Stomach (tissue), 4 donors: ENCODE data around the gene CEACAM4.

Source experiments
- CTCF ChIP-seq, 7 experiments: fragments of 450-650 bp in 4 of 7; fragments of 200-600 bp in 3 of 7; sonication (generic) in 3 of 7; IDR thresholded peaks; one replicate each; pipeline ENCODE4 v1.5.1; 2016 to 2019; ENCODE audit warnings: antibody characterized with exemption in 7 of 7, control low read depth in 2 of 7, mild to moderate bottlenecking in 1 of 7
- EP300 ChIP-seq: sonication (generic); formaldehyde crosslinking; IDR thresholded peaks from one replicate; pipeline ENCODE4 v1.6.1; 2017; ENCODE audit warnings: antibody characterized with exemption
- POLR2A ChIP-seq, 4 donors: fragments of 450-650 bp; IDR thresholded peaks; one replicate each; pipeline ENCODE4 v1.6.1; 2016; ENCODE audit warnings: antibody characterized with exemption in 4 of 4, control low read depth in 2 of 4, mild to moderate bottlenecking in 1 of 4, moderate library complexity in 1 of 4
- POLR2AphosphoS5 ChIP-seq, 3 donors: sonication (generic); formaldehyde crosslinking; IDR thresholded peaks; one replicate each; pipeline ENCODE4 v1.6.1; 2016; ENCODE audit warnings: antibody characterized with exemption in 3 of 3

- TF ChIP-seq POLR2A (IDR thresholded peaks at IDR 0.05) (no peak), CTCF (IDR thresholded peaks at IDR 0.05) (no peak), EP300 (no peak), POLR2AphosphoS5 (IDR thresholded peaks at IDR 0.05) (no peak)
These were observed 44.6 kb upstream of the CEACAM4 start for GRCh38 chr19:41671486-41671885.
